Loucy (cell line): ENCODE data around the gene TAS2R50.

ENCODE experiments used
- CTCF ChIP-seq: fragments of 200-600 bp; sonication (generic); conservative IDR thresholded peaks from 2 replicates; pipeline ENCODE4 v1.5.1; 2014; ENCODE audit warnings: mild to moderate bottlenecking, antibody characterized with exemption, low read length
- EZH2phosphoT487 ChIP-seq: fragments of 200-600 bp; IDR thresholded peaks from 2 replicates; pipeline ENCODE4 v1.6.1; 2018; ENCODE audit warnings: antibody characterized with exemption, mild to moderate bottlenecking, moderate library complexity, borderline replicate concordance

GRCh38 chr12:10968765-10969456 lies 17.8 kb downstream of the TAS2R50 start:
- TF ChIP-seq EZH2phosphoT487 (no peak), CTCF (no peak)
